ENCODE results near the gene TEX2.

TEX2 gene

DNA sequence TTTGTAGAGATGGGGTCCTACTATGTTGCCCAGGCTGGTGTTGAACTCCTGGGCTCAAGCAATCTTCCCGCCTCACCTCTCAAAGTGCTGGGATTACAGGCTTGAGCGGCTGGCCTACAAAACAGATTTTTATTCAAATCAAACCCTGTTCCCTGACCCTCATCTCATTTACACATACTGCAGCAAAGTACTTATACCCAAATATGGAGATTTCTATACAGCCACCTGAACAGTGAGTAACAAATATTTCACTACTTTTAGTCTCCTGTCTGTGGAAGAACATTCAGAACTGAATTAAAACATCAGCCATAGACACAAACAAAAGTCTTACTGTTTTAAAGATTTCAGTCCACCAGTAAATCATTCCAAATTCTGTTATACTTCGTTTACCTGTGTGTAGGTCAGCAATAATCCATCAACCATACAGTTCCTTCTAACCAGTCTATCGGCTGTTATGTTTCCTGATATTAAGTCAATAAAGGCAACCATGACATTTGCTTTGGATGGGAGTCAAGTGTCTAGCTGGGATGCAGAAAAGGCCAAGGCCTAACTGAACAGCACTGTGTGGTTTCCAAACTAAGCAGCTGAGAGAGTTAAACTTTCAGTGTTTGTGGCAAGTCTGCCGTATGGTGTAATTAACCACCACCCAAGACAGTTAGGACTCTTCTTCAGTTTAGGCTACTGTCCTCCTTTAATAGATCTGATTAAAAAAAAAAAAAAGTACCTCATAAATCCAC, 155.4 kb downstream of the TEX2 start:
- DNase-seq, result no peak

DNA sequence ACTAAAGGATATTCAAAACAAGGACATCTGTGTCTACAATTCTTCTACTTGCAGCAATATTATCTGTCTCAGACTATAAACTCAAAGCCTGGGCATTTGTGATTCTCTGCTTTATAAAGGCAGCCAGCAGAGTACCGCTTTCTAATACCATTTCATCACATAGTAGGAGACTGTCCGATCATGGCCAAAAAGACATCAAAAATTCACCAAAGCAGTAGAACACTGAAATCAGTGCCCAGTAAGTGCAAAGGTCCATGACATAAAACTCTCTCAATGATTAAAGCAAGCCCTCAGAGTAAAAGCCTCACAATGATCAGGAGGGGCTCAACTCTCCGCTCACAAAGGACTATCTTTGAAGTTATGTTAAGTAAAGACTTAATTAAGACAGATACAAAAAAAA, 156.1 kb downstream of the TEX2 start:
- DNase-seq, result no peak

DNA sequence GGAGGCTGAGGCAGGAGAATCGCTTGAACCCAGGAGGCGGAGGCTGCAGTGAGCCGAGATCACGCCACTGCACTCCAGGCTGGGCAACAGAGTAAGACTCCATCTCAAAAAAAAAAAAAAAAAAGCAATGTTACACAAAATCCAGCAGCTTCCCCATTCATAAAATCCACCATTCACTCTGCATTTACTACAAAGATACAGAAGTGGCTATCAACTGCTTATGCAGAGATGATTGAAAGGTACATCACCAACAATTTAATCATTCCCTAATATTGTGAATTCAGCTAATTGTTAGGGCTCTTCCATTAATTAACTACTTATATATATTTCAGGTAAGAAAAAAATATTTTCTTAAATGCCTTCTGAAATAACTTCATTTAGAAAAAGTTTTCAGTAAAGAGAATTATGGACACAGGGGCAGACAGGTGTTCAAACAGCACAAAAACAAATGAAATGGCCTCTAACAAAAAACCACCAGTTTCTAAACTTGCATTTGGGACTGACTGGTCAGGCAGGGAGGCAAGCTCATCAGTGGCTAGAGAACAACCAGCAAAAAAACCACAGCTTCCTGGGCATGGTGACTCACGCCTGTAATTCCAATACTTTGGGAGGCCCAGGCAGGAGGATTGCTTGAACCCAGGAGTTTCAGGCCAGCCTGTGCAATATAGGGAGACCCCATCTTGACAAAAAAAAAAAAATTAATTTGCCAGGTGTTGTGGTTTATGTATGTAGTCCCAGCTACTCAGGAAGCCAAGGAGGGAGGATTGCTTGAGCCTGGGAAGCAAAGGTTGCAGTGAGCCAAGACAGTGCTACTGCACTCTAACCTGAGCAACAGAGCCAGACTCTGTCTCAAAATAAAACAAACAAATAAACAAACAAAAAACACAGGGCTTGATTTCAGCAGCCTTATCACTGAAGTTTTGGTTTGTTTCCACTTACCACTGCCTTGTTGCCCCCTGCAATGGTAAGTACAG, 159.4 kb downstream of the TEX2 start:
- no peak for DNase-seq

DNA sequence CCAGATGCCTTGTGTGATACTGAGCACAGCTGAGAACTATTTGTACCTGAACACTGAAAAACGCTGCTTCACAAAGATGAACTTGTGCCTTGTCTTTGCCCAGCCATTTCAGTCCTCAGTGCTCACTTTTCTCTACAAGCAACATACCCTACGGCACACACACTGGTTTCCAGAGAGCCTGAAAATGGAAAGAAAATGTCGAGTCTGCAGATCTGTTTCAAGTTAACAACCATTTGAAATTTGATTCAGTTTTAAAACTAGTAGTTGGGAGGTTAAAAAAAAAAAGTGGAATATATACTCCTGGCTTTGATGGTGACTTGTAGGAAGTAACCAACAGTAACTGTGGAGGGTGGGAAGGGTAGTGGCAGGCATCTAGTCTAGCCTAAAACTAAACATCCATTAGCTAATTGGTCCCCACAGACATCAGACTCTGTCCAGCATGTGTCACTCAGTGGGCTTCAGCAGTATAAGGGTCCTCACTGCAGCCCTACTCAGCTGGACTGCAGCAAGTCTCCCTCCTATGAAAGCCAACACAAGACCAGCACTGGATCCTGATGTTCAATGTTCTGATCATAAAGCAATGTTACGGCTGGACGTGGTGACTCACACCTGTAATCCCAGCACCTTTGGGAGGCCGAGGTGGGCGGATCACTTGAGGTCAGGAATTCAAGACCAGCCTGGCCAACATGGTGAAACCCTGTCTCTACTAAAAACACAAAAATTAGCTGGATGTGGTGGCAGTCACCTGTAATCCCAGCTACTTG, 160.3 kb downstream of the TEX2 start:
- DNase-seq, result no peak

DNA sequence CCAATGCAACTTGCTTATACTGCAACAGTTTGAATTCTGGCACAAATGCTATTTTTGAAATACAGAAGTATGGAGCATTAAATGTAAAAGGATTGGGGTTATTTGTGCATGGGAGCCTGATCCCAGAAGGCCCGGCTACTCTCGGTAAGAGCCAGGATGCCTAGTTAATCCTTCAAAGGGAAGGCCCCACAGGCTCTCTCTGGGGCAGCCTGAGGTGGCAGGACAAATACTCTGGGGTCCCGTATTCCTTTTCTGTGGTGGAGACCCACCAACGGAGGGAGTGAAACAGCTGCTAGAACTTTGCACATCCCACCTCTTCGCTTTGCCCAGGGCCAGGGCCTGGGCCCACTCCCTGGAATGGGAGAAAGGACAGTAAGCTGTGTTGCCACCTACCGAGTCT, 163.5 kb downstream of the TEX2 start:
- DNase-seq, result no peak

Data from right hindlimb (tissue), 1 donor.